HepG2 (cell line): ENCODE results near the gene TADA3. TPM values are rescaled to one million over a fixed set of nuclear protein-coding genes. Genes with fewer than 3 reads are reported as not detected.

Source experiments
- ATAC-seq: fragments of 200-7000 bp; cut with Tn5 transposase; 3 replicates; pipeline ENCODE4 v1.9.1; 2020; ENCODE audit warnings: mild to moderate bottlenecking, moderate library complexity
- BruUV-seq: library from RNA; stranded (reverse); fragments of 400-500 nt; replicated peaks from 2 replicates; lab custom pipeline; 2021; lab: Mats Ljungman, UMichigan
- CTCF ChIA-PET: fragments of 300-600 bp; formaldehyde crosslinking; extraction: SDS; loops from one replicate; lab custom pipeline; 2021; ENCODE audit warnings: low total read pairs, inconsistent platforms, low intra/inter-chr PET ratio; lab: Yijun Ruan, JAX
- POLR2A ChIA-PET: fragments of 350-600 bp; sonication (Branson Sonifier 250); formaldehyde crosslinking; loops from one replicate; lab custom pipeline; 2020; ENCODE audit warnings: antibody characterized with exemption, inconsistent platforms; lab: Yijun Ruan, JAX
- DNase-seq: peaks from one replicate; pipeline ENCODE4 v3.0.0-alpha.2; 2015; ENCODE audit warnings: low spot score
- FAIRE-seq: peaks from 3 replicates; lab custom pipeline; 2011; peaks lifted over from hg19 to GRCh38; lab: Jason Lieb, UNC
- H2AFZ ChIP-seq: one replicate; pipeline ENCODE4 v1.6.1; 2011; ENCODE audit warnings: low read length, inconsistent platforms
- H3K27ac ChIP-seq: fragments of 300-600 bp; 3 replicates; pipeline ENCODE4 v1.8.0; 2011; ENCODE audit warnings: mixed run types, mild to moderate bottlenecking, mixed read lengths, low read length, inconsistent platforms; ENCODE audit not compliant: insufficient read depth; ENCODE audit errors: extremely low read length
- H3K27me3 ChIP-seq, 2 experiments: fragments of 200-600 bp in 1 of 2; 2 replicates in 1 of 2; 3 replicates in 1 of 2; pipeline versions ENCODE4 v1.6.0 to v1.8.0; 2011; ENCODE audit warnings: low read length in 2 of 2, mild to moderate bottlenecking in 2 of 2, moderate library complexity in 2 of 2, inconsistent platforms in 1 of 2; ENCODE audit not compliant: insufficient read depth in 2 of 2, control insufficient read depth in 1 of 2
- H3K36me3 ChIP-seq, 2 experiments: fragments of 200-600 bp in 1 of 2; replicated peaks in 1 of 2; 2 replicates in 1 of 2; 3 replicates in 1 of 2; pipeline versions ENCODE4 v1.5.1 to v1.8.0; 2011; ENCODE audit warnings: low read length in 2 of 2, inconsistent platforms in 1 of 2; ENCODE audit not compliant: insufficient read depth in 2 of 2, control insufficient read depth in 1 of 2
- H3K4me1 ChIP-seq: 2 replicates; pipeline ENCODE4 v1.5.1; 2012; ENCODE audit warnings: low read length, inconsistent platforms; ENCODE audit not compliant: insufficient read depth
- H3K4me2 ChIP-seq: 2 replicates; pipeline ENCODE4 v1.6.0; 2011; ENCODE audit warnings: low read depth, low read length, inconsistent platforms
- H3K4me3 ChIP-seq, 3 experiments: fragments of 200-600 bp in 1 of 3; sonication (generic), shearing (Covaris generic) in 1 of 3; replicated peaks in 1 of 3; 2 replicates each; pipeline ENCODE4 v1.5.1; 2011 to 2016; ENCODE audit warnings: low read length in 3 of 3, inconsistent platforms in 2 of 3, low read depth in 2 of 3, mild to moderate bottlenecking in 2 of 3, control low read depth in 1 of 3, mixed read lengths in 1 of 3; ENCODE audit not compliant: insufficient read depth in 1 of 3
- H3K79me2 ChIP-seq: one replicate; pipeline ENCODE4 v1.6.1; 2011; ENCODE audit warnings: low read length, inconsistent platforms; ENCODE audit not compliant: insufficient read depth
- H3K9ac ChIP-seq: 2 replicates; pipeline ENCODE4 v1.6.0; 2011; ENCODE audit warnings: mild to moderate bottlenecking, low read depth, low read length, inconsistent platforms; ENCODE audit not compliant: insufficient read depth
- H3K9me3 ChIP-seq: 2 replicates; pipeline ENCODE4 v1.5.1; 2012; ENCODE audit warnings: mild to moderate bottlenecking, low read length
- H4K20me1 ChIP-seq: 2 replicates; pipeline ENCODE4 v1.6.0; 2011; ENCODE audit warnings: inconsistent platforms, mild to moderate bottlenecking, low read length, moderate library complexity; ENCODE audit not compliant: insufficient read depth
- ARID2 ChIP-seq: sonication (generic); formaldehyde crosslinking; IDR thresholded peaks from 2 replicates; pipeline ENCODE4 v1.8.1; 2022; ENCODE audit warnings: mild to moderate bottlenecking, missing genetic modification reagents, borderline replicate concordance
- ATF7 ChIP-seq, 2 experiments: fragments of 450-650 bp in 1 of 2; sonication (generic) in 1 of 2; formaldehyde crosslinking in 1 of 2; IDR thresholded peaks; 2 replicates each; pipeline versions ENCODE4 v1.4.0 to v1.6.1; 2016 to 2020; ENCODE audit warnings: antibody characterized with exemption in 1 of 2, mild to moderate bottlenecking in 1 of 2, missing genetic modification reagents in 1 of 2
- ATRX ChIP-seq: sonication (generic); formaldehyde crosslinking; IDR thresholded peaks from 2 replicates; pipeline ENCODE4 v1.4.0; 2020; ENCODE audit warnings: missing genetic modification reagents, borderline replicate concordance
- BRCA1 ChIP-seq: sonication (generic); formaldehyde crosslinking; IDR thresholded peaks from 2 replicates; pipeline ENCODE4 v1.4.0; 2020; ENCODE audit warnings: missing genetic modification reagents
- ERF ChIP-seq: IDR thresholded peaks from 2 replicates; pipeline ENCODE4 v1.6.1; 2018; ENCODE audit warnings: missing biosample characterization, missing genetic modification reagents
- HNF4A ChIP-seq: sonication (generic); formaldehyde crosslinking; IDR thresholded peaks from 2 replicates; pipeline ENCODE4 v1.4.0; 2020; ENCODE audit warnings: missing genetic modification reagents
- MED13 ChIP-seq: sonication (generic); formaldehyde crosslinking; IDR thresholded peaks from 2 replicates; pipeline ENCODE4 v1.5.0; 2020; ENCODE audit warnings: missing genetic modification reagents
- MTF2 ChIP-seq: sonication (generic); formaldehyde crosslinking; IDR thresholded peaks from 2 replicates; pipeline ENCODE4 v1.5.0; 2020; ENCODE audit warnings: missing genetic modification reagents, borderline replicate concordance
- NCOA1 ChIP-seq: sonication (generic); formaldehyde crosslinking; IDR thresholded peaks from 2 replicates; pipeline ENCODE4 v1.9.0; 2021; ENCODE audit warnings: missing genetic modification reagents
- RFXANK ChIP-seq: IDR thresholded peaks from 2 replicates; pipeline ENCODE4 v1.6.1; 2016
- SP2 ChIP-seq: sonication (generic); formaldehyde crosslinking; IDR thresholded peaks from 2 replicates; pipeline ENCODE4 v1.5.1; 2020; ENCODE audit warnings: mild to moderate bottlenecking, missing genetic modification reagents
- ZBTB20 ChIP-seq: sonication (generic); formaldehyde crosslinking; IDR thresholded peaks from 2 replicates; pipeline ENCODE4 v1.8.1; 2023; ENCODE audit warnings: missing genetic modification reagents, low read depth, mild to moderate bottlenecking, borderline replicate concordance
- ZFX ChIP-seq: sonication (generic); formaldehyde crosslinking; IDR thresholded peaks from 2 replicates; pipeline ENCODE4 v1.4.0; 2020; ENCODE audit warnings: mild to moderate bottlenecking, low read depth, missing genetic modification reagents, moderate library complexity
- ZNF235 ChIP-seq: sonication (generic); formaldehyde crosslinking; IDR thresholded peaks from 2 replicates; pipeline ENCODE4 v1.8.1; 2023; ENCODE audit warnings: mild to moderate bottlenecking, missing genetic modification reagents, borderline replicate concordance
- ZNF30 ChIP-seq: sonication (generic); formaldehyde crosslinking; IDR thresholded peaks from 2 replicates; pipeline ENCODE4 v1.5.0; 2020; ENCODE audit warnings: mild to moderate bottlenecking, missing genetic modification reagents
- ZNF652 ChIP-seq: IDR thresholded peaks from 2 replicates; pipeline ENCODE4 v1.6.1; 2016; ENCODE audit warnings: low read depth, borderline replicate concordance
- ZNF704 ChIP-seq: sonication (generic); formaldehyde crosslinking; IDR thresholded peaks from 2 replicates; pipeline ENCODE4 v1.8.1; 2023; ENCODE audit warnings: mild to moderate bottlenecking, inconsistent platforms, moderate library complexity, missing genetic modification reagents, borderline replicate concordance
- ZNF773 ChIP-seq: sonication (generic); formaldehyde crosslinking; IDR thresholded peaks from 2 replicates; pipeline ENCODE4 v1.4.0; 2020; ENCODE audit warnings: missing genetic modification reagents, borderline replicate concordance
- WGBS: methylation state at CpG from one replicate; pipeline ENCODE4 v1.1.6; 2017; ENCODE audit warnings: low lambda C conversion rate; 5-methylcytosine and 5-hydroxymethylcytosine counted together
- in situ Hi-C: cut with HindIII; loops from 2 replicates; pipeline ENCODE4 v1.10.0; 2017; ENCODE audit warnings: low pct_unique_long_range_greater_than_20kb; ENCODE audit not compliant: extremely low pct_ligation_motif_present
- intact Hi-C: fragments of 100-400 bp; cut with micrococcal nuclease; formaldehyde crosslinking; loops from one replicate; pipeline ENCODE4 v1.10.0; 2022; ENCODE audit not compliant: unreplicated experiment
- polyA plus RNA-seq, 8 experiments: library from polyadenylated mRNA; depleted of rRNA in 3 of 8; stranded (reverse) in 7 of 8; unstranded in 1 of 8; fragments of >200 nt; fragmentation: Illumina TruSeq in 4 of 8; extraction: Trizol in 4 of 8; gene quantifications; 2 replicates each; pipeline versions ENCODE4 v1.2.1 to v1.2.3, GENCODE V29; 2011 to 2016; ENCODE audit warnings: low read depth in 4 of 8, missing spikeins in 1 of 8, mixed read lengths in 1 of 8; ENCODE audit not compliant: insufficient read depth in 1 of 8
- total RNA-seq, 5 experiments: library from RNA; depleted of rRNA; stranded (reverse); fragments of >200 nt; fragmentation: Illumina TruSeq; extraction: Trizol; gene quantifications; 2 replicates each; pipeline ENCODE4 v1.2.3, GENCODE V29; 2016; ENCODE audit warnings: low read depth in 1 of 5

TADA3 gene
- total and polyA plus RNA-seq, 2 of the 13 experiments (the other 11 are each of a cell fraction or from before 2014, with no cell fraction given), result 32.1 to 37.1 TPM

- BruUV-seq, result no TSS peak
- peaks cover 24% of the 10 kb centered on the region for H3K79me2 ChIP-seq
Measured at GRCh38 chr3:9732080-9732739, 60.1 kb downstream of the TADA3 start.

DNA sequence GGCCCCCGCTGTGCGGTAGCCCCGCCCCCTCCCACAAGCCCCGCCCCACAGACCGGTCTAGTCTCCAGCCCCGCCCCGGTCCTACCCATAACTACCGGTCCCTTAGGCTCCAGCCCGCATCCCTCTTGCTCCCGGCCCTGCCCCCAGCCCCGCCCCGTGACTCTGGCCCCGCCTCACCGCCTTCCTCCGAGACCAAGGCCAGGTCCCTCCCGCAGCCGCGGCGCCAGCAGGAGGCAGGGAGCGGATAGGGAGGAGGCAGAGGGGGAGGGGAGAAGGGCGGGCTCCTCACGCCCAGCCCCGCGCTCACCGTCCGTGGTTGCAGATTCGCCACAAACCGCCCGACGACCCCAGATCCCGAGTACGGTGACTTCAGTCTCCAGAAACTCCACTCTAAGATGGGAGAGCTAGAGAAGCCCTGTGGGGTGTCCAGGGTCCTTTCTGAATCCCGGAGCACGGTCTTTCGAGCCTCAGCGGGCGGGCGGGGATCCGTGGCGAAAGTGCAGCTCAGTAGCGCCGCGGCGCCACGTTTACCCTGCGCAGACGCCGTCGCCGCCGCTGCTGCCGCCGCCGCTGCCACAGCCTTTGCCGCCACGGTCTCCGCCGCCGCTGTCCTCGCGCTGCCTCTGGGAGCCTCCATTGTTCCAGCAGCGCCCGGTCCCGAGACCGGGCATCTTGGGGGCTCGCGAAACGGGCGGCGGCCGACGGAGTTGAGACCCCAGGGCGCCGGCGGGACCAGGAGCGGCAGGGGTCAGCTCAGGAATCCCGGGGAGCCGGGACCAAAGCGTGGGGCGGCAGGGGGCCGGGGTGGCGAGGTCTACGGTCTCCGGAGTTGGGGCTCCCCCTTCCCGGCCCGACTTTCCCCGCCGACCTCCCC is 60.8 kb downstream of the TADA3 start, which contains the start of gene BRPF1:
Gene BRPF1 (plus strand): TSS at position 530 of the 874 bp plus-strand sequence. CDS start 2,406 bp downstream, outside the sequence.
- peak; percentile 95 for ATAC-seq
- H3K27me3 ChIP-seq, result no peaks in the 10 kb centered on the region; a peak in 1 of 5 replicates
- ChIA-PET CTCF (no interaction called here), POLR2A (interaction anchor here (1.1 to 4.3 kb wide), 6 partner anchors 19 to 410 kb away, joined by 3 to 40 read pairs (median 9); partner anchors contain the start of genes ARPC4, CAMK1, OGG1 and TADA3)
- DNase-seq, result peak; percentile 95
- peak within 1 kb of the TSS; percentile 89 to 99 (median 96) for H3K4me3 ChIP-seq
- H3K79me2 ChIP-seq, result peaks cover 24% of the 10 kb centered on the region
- peak within 1 kb of the TSS; percentile 99 for H3K27ac ChIP-seq
- WGBS, result 3% methylated on average over 10 of the region's 88 CpGs
- H3K4me1 ChIP-seq, result peaks cover 31% of the 10 kb centered on the region
- in situ Hi-C loops (no loop called here), intact Hi-C loops (loop anchor here (1.0 to 2.0 kb wide), 2 partner anchors 18 to 61 kb away; partner anchors contain the start of genes ARPC4, OGG1 and TADA3)
- H4K20me1 ChIP-seq, result peaks cover 6% of the 10 kb centered on the region
- no TSS peak for BruUV-seq
- H3K9me3 ChIP-seq, result no peaks in the 10 kb centered on the region
- H3K4me2 ChIP-seq, result peak within 1 kb of the TSS; percentile 90
- peak within 1 kb of the TSS; percentile 85 for H2AFZ ChIP-seq
- peak; percentile 76 for FAIRE-seq
- peaks cover 7 to 31% of the 10 kb centered on the region in 2 experiments; a peak in 4 of 5 replicates for H3K36me3 ChIP-seq
- H3K9ac ChIP-seq, result peak within 1 kb of the TSS; percentile 100
- TF ChIP-seq RFXANK (0 out of 2 replicates have a peak, but pooled peaks have one; percentile 46), HNF4A (CRISPR knock-in tag) (no peak), BRCA1 (CRISPR knock-in tag) (no peak), ZNF235 (CRISPR knock-in tag) (0 out of 2 replicates have a peak, but pooled peaks have one; percentile 47), ZNF30 (CRISPR knock-in tag) (peak; percentile 85), ZNF773 (no peak), ZFX (CRISPR knock-in tag) (peak; percentile 46; the same call in 1 of the 2 replicates), ATRX (no peak), ATF7 (IDR thresholded peaks at IDR 0.05) (no peak), ATF7 (CRISPR knock-in tag; IDR thresholded peaks at IDR 0.05) (0 out of 2 replicates have a peak, but pooled peaks have one; percentile 38), ZNF704 (CRISPR knock-in tag) (peak; percentile 78; the same call in 1 of the 2 replicates)

More at GRCh38 chr3:9732080-9732739, 60.1 kb downstream of the TADA3 start:
- ATAC-seq (peak; percentile 39), FAIRE-seq (no peak)
- Histone ChIP-seq H3K27ac (peak overlapping the region; percentile 99), H3K27me3 (no peaks in the 10 kb centered on the region; a peak in 1 of 5 replicates), H2AFZ (no peak overlapping the region)
- ChIA-PET POLR2A (interaction anchor here (1.1 to 4.3 kb wide), 6 partner anchors 18 to 410 kb away, joined by 3 to 40 read pairs (median 9); partner anchors contain the start of genes ARPC4, CAMK1, OGG1 and TADA3), CTCF (no interaction called here)
- intact Hi-C loops, result no loop called here
- TF ChIP-seq SP2 (CRISPR knock-in tag) (0 out of 2 replicates have a peak, but pooled peaks have one; percentile 0), NCOA1 (0 out of 2 replicates have a peak, but pooled peaks have one; percentile 25), ERF (CRISPR knock-in tag) (0 out of 2 replicates have a peak, but pooled peaks have one; percentile 10), MTF2 (CRISPR knock-in tag) (0 out of 2 replicates have a peak, but pooled peaks have one; percentile 1), MED13 (CRISPR knock-in tag) (no peak), ARID2 (CRISPR knock-in tag) (0 out of 2 replicates have a peak, but pooled peaks have one; percentile 31), ZBTB20 (CRISPR knock-in tag) (no peak), ZNF652 (CRISPR knock-in tag) (no peak)
- TF ChIP-seq, all 625 proteins: peak for 5
- H3K4me3 ChIP-seq, result peak overlapping the region; percentile 89 to 99 (median 96)
- H3K9me3 ChIP-seq, result no peaks in the 10 kb centered on the region
- in situ Hi-C loops, result no loop called here
- H3K4me2 ChIP-seq, result peak overlapping the region; percentile 90
- WGBS, result 0% methylated on average over 7 of the region's 41 CpGs
- H3K4me1 ChIP-seq, result peaks cover 23% of the 10 kb centered on the region
- peak overlapping the region; percentile 100 for H3K9ac ChIP-seq
- H4K20me1 ChIP-seq, result peaks cover 6% of the 10 kb centered on the region
- DNase-seq, result no peak
- peaks cover 12 to 39% of the 10 kb centered on the region in 2 experiments; a peak in 4 of 5 replicates for H3K36me3 ChIP-seq
